OCI-LY1 (cell line): ENCODE data around the gene MXI1.

ENCODE experiments used
- H2AFZ ChIP-seq: fragments of 200-600 bp; sonication (generic), shearing (Covaris generic); 2 replicates; pipeline ENCODE4 v1.6.0; 2014; ENCODE audit warnings: antibody characterized with exemption, mild to moderate bottlenecking, low read length
- H3F3A ChIP-seq: fragments of 200-600 bp; sonication (generic), shearing (Covaris generic); 2 replicates; pipeline ENCODE4 v1.6.0; 2014; ENCODE audit warnings: mild to moderate bottlenecking, antibody characterized with exemption, low read length, moderate library complexity; ENCODE audit not compliant: insufficient read depth
- H3K27ac ChIP-seq: fragments of 200-600 bp; sonication (generic); 2 replicates; pipeline ENCODE4 v1.5.1; 2014; ENCODE audit warnings: low read length, mixed run types, mild to moderate bottlenecking, low read depth; ENCODE audit not compliant: poor library complexity, severe bottlenecking
- H3K27me3 ChIP-seq: fragments of 200-600 bp; sonication (generic); 2 replicates; pipeline ENCODE4 v1.6.0; 2014; ENCODE audit warnings: antibody characterized with exemption, mild to moderate bottlenecking, low read length, moderate library complexity; ENCODE audit not compliant: insufficient read depth
- H3K36me3 ChIP-seq: fragments of 200-600 bp; sonication (generic); 2 replicates; pipeline ENCODE4 v1.6.1; 2014; ENCODE audit warnings: mild to moderate bottlenecking, antibody characterized with exemption, low read length, moderate library complexity, mixed read lengths; ENCODE audit not compliant: insufficient read depth
- H3K4me1 ChIP-seq: fragments of 200-600 bp; sonication (generic); 2 replicates; pipeline ENCODE4 v1.5.1; 2014; ENCODE audit warnings: mild to moderate bottlenecking, low read length, moderate library complexity; ENCODE audit not compliant: insufficient read depth, severe bottlenecking
- H3K4me2 ChIP-seq: fragments of 200-600 bp; sonication (generic), shearing (Covaris generic); 2 replicates; pipeline ENCODE4 v1.6.1; 2014; ENCODE audit warnings: low read length
- H3K4me3 ChIP-seq: fragments of 200-600 bp; sonication (generic); 2 replicates; pipeline ENCODE4 v1.5.1; 2014; ENCODE audit warnings: low read length, low read depth, mild to moderate bottlenecking, mixed read lengths; ENCODE audit not compliant: poor library complexity, severe bottlenecking
- H3K79me2 ChIP-seq: fragments of 200-600 bp; shearing (Covaris generic); 2 replicates; pipeline ENCODE4 v1.6.1; 2016; ENCODE audit warnings: mixed run types, low read length, mixed read lengths; ENCODE audit not compliant: insufficient read depth
- H3K9ac ChIP-seq: fragments of 200-600 bp; sonication (generic), shearing (Covaris generic); 2 replicates; pipeline ENCODE4 v1.6.1; 2014; ENCODE audit warnings: mild to moderate bottlenecking, low read length, mixed read lengths
- H3K9me2 ChIP-seq: fragments of 200-600 bp; sonication (generic), shearing (Covaris generic); 2 replicates; pipeline ENCODE4 v1.6.1; 2014; ENCODE audit warnings: low read depth, mild to moderate bottlenecking, low read length, mixed read lengths
- H3K9me3 ChIP-seq: fragments of 200-600 bp; shearing (Covaris generic); 2 replicates; pipeline ENCODE4 v1.6.1; 2014; ENCODE audit warnings: low read length, mixed read lengths
- H4K20me1 ChIP-seq: fragments of 200-600 bp; sonication (generic), shearing (Covaris generic); 2 replicates; pipeline ENCODE4 v1.6.0; 2016; ENCODE audit warnings: mild to moderate bottlenecking, low read length; ENCODE audit not compliant: insufficient read depth
- CTCF ChIP-seq: fragments of 200-600 bp; sonication (generic), shearing (Covaris generic); IDR thresholded peaks from 2 replicates; pipeline ENCODE4 v1.5.1; 2017; ENCODE audit warnings: mild to moderate bottlenecking, antibody characterized with exemption, low read length, moderate library complexity, mixed read lengths
- EZH2 ChIP-seq: fragments of 200-600 bp; sonication (generic), shearing (Covaris generic); IDR thresholded peaks from 2 replicates; pipeline ENCODE4 v1.8.0; 2017; ENCODE audit warnings: borderline replicate concordance, mixed run types, mild to moderate bottlenecking, antibody characterized with exemption, low read length, moderate library complexity, mixed read lengths

Gene MXI1

GRCh38 chr10:110171032-110171431 is 36.4 kb upstream of the MXI1 start:
- Histone ChIP-seq H2AFZ (no peak overlapping the region), H3K27ac (no peak overlapping the region), H4K20me1 (no peaks in the 10 kb centered on the region), H3K9ac (no peak overlapping the region), H3K4me3 (no peak overlapping the region), H3K79me2 (no peaks in the 10 kb centered on the region), H3K9me3 (no peaks in the 10 kb centered on the region), H3K27me3 (peaks cover 21% of the 10 kb centered on the region), H3K9me2 (no peaks in the 10 kb centered on the region), H3K4me1 (no peaks in the 10 kb centered on the region), H3F3A (no peaks in the 10 kb centered on the region), H3K4me2 (no peak overlapping the region), H3K36me3 (no peaks in the 10 kb centered on the region)
- no peak for TF ChIP-seq CTCF
- TF ChIP-seq EZH2, result no peak

DNA sequence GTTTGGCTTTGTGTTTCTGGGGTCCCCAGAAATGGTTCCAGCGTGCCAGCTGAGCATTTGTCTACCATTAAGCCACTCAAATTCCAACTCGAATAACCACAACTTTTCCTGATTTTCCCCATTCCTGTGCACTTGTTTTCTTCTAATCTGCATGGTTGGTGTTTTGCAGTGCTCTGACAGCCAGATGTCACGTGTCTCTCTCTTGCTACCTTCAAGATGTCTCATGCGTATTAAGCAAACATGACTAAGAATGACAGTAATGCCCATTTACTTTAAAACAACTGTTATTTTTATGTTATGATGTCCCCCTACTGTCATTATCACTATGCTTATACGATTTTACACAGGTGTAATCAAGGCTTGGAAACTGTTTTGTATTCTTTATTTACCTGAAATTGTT is 35.2 kb upstream of the MXI1 start:
- Histone ChIP-seq H2AFZ (no peak overlapping the region), H3F3A (no peaks in the 10 kb centered on the region), H3K27me3 (peaks cover 21% of the 10 kb centered on the region), H3K79me2 (no peaks in the 10 kb centered on the region), H3K27ac (no peak overlapping the region), H3K9ac (no peak overlapping the region), H3K4me1 (peaks cover 4% of the 10 kb centered on the region), H3K36me3 (no peaks in the 10 kb centered on the region), H3K4me2 (no peak overlapping the region), H4K20me1 (no peaks in the 10 kb centered on the region), H3K4me3 (no peak overlapping the region), H3K9me2 (no peaks in the 10 kb centered on the region), H3K9me3 (no peaks in the 10 kb centered on the region)
- TF ChIP-seq EZH2 (no peak), CTCF (no peak)

GRCh38 chr10:110174201-110174600 is 33.2 kb upstream of the MXI1 start:
- no peaks in the 10 kb centered on the region for H3F3A ChIP-seq
- H3K4me3 ChIP-seq, result no peak overlapping the region
- no peak overlapping the region for H3K9ac ChIP-seq
- peaks cover 14% of the 10 kb centered on the region; the same call in 1 of the 2 replicates for H3K27me3 ChIP-seq
- no peaks in the 10 kb centered on the region for H3K9me3 ChIP-seq
- H4K20me1 ChIP-seq, result no peaks in the 10 kb centered on the region
- no peak overlapping the region for H3K4me2 ChIP-seq
- H3K9me2 ChIP-seq, result no peaks in the 10 kb centered on the region
- no peaks in the 10 kb centered on the region for H3K36me3 ChIP-seq
- peaks cover 4% of the 10 kb centered on the region for H3K4me1 ChIP-seq
- H3K27ac ChIP-seq, result no peak overlapping the region
- no peaks in the 10 kb centered on the region for H3K79me2 ChIP-seq
- TF ChIP-seq CTCF (no peak), EZH2 (no peak)
- H2AFZ ChIP-seq, result no peak overlapping the region
